Stimulated activated CD8-positive, alpha-beta memory T cell treated with anti-CD3 and anti-CD28 coated beads, Interleukin-4, amount 100 ng/mL, for 1 hour (primary cell): ENCODE results near the gene PARD3B.

Experiments used
- DNase-seq, 2 donors: peaks; one replicate each; pipeline ENCODE4 v3.0.0-alpha.2; 2020; ENCODE audit warnings: low read depth in 2 of 2, low spot score in 1 of 2

Gene PARD3B

DNA sequence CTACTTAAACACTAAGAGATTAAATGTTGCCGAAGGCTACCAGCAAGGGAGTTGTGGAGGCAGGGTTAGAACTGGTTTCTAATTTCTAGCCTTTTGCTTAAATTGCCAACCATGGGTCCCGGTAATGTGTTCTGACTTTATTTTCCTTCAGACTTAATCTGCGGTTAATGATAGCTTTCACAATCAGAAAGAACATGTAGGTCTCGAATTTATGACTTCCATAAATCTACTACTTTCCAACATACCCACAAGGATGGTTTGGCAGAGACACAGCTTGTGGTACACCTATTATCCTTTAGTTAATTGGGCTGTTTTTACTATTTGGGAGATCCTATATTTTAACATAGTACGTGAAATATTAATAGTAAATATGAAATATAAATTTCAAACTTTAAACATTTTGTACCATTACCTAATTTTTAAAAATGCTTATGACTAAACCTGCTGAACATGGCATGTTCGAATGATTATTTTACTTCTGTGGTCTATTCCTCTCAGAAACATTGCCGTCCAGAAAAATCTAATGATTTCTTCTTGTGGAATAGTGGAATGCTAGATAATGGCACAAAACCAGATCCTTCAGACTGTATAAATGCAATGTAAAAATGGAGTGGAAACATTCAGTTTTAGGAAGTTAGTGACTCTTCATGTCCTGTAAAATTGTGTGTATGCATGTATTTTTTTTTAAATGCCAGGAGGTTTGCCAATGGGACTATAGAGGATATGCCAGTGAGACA, 41.3 kb downstream of the PARD3B start:
- no peak for DNase-seq

DNA sequence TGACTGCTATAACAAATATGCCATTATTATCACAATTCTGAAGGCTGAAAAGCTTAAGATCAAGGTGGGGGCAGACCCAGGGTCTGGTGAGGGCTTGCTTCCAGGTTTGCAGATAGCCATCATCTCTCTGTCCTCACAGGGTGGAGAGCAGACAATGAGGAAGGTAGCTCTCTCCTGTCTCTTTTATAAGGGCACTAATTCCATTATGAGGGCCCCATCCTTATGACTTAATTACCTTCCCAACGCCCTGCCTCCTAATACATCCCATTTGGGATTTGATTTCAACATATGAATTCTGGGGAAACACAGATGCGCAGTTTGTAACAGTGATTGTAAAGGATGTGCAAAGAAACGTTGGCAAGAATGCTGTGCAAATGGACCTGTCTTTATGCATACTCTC, 44.8 kb downstream of the PARD3B start:
- no peak for DNase-seq

GRCh38 chr2:204591225-204591624, 46.0 kb downstream of the PARD3B start:
- DNase-seq: no peak

GRCh38 chr2:204604061-204604460, 58.8 kb downstream of the PARD3B start:
- no peak for DNase-seq

- DNase-seq: no peak
Observed at GRCh38 chr2:204608237-204608939, 63.1 kb downstream of the PARD3B start.

GRCh38 chr2:204611017-204611631, 65.8 kb downstream of the PARD3B start:
- no peak for DNase-seq

DNA sequence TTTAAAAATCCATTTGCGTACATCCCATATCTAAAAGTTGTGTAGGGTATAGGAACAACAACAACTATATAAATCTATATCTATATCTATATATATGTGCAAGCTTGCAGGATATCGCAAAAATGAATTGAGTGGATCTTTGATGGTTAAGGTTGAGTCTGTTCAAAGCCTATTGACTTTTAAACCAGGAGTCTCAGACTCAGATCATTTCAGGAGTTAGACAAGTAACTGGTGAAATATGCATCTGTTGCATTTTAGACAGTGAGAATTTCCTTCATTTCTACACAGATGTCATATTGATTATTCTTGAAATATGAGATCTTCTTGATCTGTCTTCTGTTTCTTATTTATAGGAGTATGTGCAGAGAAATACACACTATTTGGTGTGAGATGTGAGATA, 66.5 kb downstream of the PARD3B start:
- no peak for DNase-seq

DNA sequence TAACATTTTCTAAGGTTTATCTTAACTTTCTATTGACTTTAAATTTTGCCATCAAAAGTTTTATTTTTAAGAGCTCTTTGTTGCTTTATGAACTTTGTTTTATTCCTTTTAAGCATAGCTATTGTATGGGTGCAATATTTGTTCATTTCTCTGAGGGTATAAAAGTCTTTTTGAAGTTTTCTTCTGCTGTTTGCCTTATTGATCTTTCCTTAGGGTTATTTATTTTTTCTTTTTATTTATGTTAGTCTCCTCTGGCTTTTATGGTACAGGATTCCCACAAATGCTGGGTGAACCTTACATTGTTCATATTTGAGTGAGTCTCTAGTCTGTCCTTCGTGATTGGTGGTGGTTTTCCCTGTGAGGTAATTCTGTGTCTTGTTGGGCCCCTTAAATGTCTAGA, 68.4 kb downstream of the PARD3B start:
- no peak for DNase-seq

DNA sequence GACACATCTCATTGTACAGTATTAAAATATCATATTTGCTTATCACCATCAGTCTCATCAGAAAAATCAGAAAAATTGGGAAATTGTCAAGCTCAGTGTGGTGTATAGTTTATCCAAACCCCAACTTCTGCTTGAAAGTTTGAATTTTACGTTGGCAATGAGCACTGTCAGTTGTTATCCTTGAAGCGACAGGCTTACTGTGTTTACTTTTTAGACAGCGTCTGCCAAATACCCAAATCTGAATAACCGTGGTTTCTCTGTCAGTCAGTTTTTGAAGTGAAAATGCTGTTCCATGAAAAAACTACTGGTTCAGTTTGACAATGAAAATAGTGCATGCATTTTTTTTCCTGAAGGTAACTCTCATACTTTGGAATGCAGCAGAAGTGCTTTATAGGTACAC, 70.2 kb downstream of the PARD3B start:
- DNase-seq: no peak

- no peak for DNase-seq
Observed at GRCh38 chr2:204625135-204625534, 79.9 kb downstream of the PARD3B start.

DNA sequence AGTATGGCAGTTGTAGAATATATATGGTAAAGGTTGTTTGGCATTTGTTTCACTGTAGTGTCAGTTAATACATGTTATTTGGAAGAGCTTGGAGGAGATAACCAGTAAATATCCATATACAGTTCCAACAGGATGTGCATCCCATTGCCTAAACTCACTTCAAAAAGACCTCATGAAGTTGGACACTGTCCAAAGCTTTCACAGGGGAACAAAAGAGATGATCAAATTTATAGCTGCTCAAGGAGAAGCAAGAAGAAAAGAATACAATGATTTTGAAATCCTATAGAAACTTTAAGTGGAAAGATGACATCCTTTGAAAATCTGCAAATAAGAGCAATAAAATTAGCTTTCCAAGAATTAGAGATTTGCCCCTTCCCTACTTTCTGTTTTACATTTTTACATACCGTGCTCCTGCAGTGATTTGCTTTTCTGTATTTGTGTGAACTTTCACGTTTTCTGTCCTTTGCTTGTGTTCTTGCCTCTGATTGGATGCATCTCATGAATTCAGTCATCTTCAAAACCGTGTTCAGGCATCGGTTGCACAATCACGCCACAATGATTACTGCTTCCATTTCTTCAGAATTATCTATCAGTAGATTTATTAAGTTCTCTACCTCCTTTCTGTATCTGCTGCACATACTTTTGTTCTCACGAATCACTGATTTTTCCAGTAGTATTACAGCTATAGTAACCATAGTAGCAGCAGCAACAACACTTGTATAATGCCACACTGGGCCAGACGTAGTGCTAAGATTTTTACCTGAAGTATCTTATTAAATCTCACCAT, 83.8 kb downstream of the PARD3B start:
- no peak for DNase-seq

DNA sequence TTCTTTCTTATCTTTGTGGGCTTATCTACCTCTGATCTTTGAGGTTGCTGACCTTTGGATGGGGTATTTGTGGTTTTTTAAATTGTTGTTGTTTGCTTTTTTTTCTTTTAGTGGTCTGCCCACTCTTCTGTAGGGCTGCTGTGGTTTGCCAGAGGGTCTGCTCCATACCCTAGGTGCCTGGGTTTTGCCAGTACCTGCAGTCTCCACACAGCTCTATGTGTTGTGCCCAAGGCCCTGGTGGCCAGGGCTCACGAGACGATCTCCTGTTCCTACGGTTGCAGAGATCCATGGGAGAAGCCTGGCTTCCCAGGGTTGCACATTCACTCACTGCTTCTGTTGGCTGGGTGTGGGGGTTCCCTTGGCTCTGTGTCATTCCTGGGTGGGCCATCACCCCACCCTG, 87.1 kb downstream of the PARD3B start:
- no peak for DNase-seq

- DNase-seq: no peak
Observed at GRCh38 chr2:204634564-204634963, 89.3 kb downstream of the PARD3B start.

DNA sequence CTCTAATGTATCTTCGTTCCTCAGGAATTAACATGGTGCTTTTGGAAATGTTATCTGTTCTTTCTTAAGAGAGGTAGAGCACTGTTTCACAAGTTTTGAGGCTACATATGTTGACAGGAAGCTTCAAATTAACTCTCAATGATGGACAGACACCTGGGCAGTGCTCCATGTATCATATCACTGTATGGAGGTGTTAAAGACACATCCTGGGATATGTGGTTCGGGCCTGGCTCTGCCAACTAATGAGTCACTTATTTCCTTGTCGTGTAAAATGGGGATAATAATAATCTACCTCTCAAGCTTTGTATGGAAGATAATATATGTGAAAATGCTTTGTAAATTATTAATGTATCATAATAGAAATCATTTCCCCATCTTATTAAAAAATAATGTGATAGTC, 90.2 kb downstream of the PARD3B start:
- DNase-seq: no peak

DNA sequence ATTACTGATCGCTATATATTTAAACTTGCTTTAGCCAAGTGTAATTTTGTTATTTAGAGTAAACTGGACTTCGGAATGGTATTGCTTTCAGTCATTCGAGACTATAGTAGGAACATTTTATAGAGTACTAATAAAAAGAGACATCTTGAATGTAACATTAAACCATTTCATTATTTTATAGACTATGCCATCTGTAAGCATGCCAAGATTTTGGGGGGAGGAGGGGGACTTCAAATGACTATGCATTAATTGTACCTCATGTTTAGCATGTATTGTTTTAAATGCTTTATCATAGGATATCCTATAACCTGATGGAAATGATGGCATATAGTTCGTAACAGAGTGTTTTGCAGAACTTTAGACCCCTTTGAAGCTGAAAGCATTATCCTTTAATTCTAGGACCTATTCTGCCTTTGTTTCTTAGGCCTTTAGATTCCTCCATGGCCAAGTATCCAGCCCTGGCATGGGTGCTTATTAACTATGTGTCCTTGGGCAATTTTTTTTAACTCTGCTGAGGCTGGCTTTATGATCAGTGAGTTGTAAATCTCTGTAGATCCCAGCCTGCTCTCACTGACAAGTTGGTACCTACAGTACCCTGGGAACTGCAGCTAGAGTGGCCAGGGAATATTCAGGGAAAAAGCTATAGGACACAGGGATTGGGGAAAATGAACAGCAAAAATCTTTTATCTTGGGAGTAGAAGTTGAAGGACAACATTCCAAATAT, 93.4 kb downstream of the PARD3B start:
- DNase-seq: no peak

GRCh38 chr2:204643326-204643725, 98.1 kb downstream of the PARD3B start:
- DNase-seq: no peak

- DNase-seq: no peak
Observed at GRCh38 chr2:204645018-204645773, 99.9 kb downstream of the PARD3B start.

- DNase-seq: no peak
Observed at GRCh38 chr2:204647626-204648025, 102.4 kb downstream of the PARD3B start.

GRCh38 chr2:204650611-204651010, 105.3 kb downstream of the PARD3B start:
- no peak for DNase-seq

- DNase-seq: no peak
Observed at GRCh38 chr2:204652063-204652462, 106.8 kb downstream of the PARD3B start.
